HepG2 (cell line): Measurements from ENCODE around the gene SIK3. TPM values are rescaled to one million over a fixed set of nuclear protein-coding genes. Genes with fewer than 3 reads are reported as not detected.

Source experiments
- BORCS8-MEF2B ChIP-seq: sonication (generic); formaldehyde crosslinking; IDR thresholded peaks from 2 replicates; pipeline ENCODE4 v1.8.0; 2022; ENCODE audit warnings: mild to moderate bottlenecking, missing genetic modification reagents
- CHD2 ChIP-seq: IDR thresholded peaks from 2 replicates; pipeline ENCODE4 v1.6.1; 2011; ENCODE audit warnings: low read depth, low read length, improper control_type of control experiment
- DDIT3 ChIP-seq: sonication (generic); formaldehyde crosslinking; IDR thresholded peaks from 2 replicates; pipeline ENCODE4 v1.4.0; 2020; ENCODE audit warnings: mild to moderate bottlenecking, missing genetic modification reagents
- EHMT2 ChIP-seq: fragments of 200-600 bp; sonication (generic); IDR thresholded peaks from 2 replicates; pipeline ENCODE4 v1.7.0; 2017; ENCODE audit warnings: antibody characterized with exemption, low read depth, low read length, borderline replicate concordance
- FOXK2 ChIP-seq: fragments of 450-650 bp; IDR thresholded peaks from 2 replicates; pipeline ENCODE4 v1.6.1; 2016
- GPN1 ChIP-seq: sonication (generic); formaldehyde crosslinking; IDR thresholded peaks from 2 replicates; pipeline ENCODE4 v1.5.1; 2020; ENCODE audit warnings: missing genetic modification reagents, borderline replicate concordance
- HES4 ChIP-seq: sonication (generic); formaldehyde crosslinking; IDR thresholded peaks from 2 replicates; pipeline ENCODE4 v1.9.0; 2021; ENCODE audit warnings: mild to moderate bottlenecking, missing genetic modification reagents, borderline replicate concordance
- HMGXB4 ChIP-seq, 2 experiments: sonication (generic) in 1 of 2; formaldehyde crosslinking in 1 of 2; IDR thresholded peaks; 2 replicates each; pipeline versions ENCODE4 v1.4.0 to v1.6.1; 2018 to 2020; ENCODE audit warnings: missing genetic modification reagents in 2 of 2, borderline replicate concordance in 1 of 2, low read depth in 1 of 2, mild to moderate bottlenecking in 1 of 2, missing biosample characterization in 1 of 2
- IRF2 ChIP-seq: IDR thresholded peaks from 2 replicates; pipeline ENCODE4 v1.6.1; 2018; ENCODE audit warnings: missing genetic modification reagents, missing compliant biosample characterization
- KDM5A ChIP-seq: fragments of 200-600 bp; sonication (generic); IDR thresholded peaks from 2 replicates; pipeline ENCODE4 v1.7.0; 2018; ENCODE audit warnings: antibody characterized with exemption, mild to moderate bottlenecking, low read length, borderline replicate concordance
- MAX ChIP-seq: IDR thresholded peaks from 2 replicates; pipeline ENCODE4 v1.6.1; 2012; ENCODE audit warnings: inconsistent platforms
- MBNL3 ChIP-seq: fragments of 250-450 bp; sonication (Bioruptor Pico); conservative IDR thresholded peaks from 2 replicates; pipeline ENCODE4 v1.8.0; 2022; ENCODE audit warnings: mild to moderate bottlenecking, inconsistent platforms
- NFYB ChIP-seq: sonication (generic); formaldehyde crosslinking; IDR thresholded peaks from 2 replicates; pipeline ENCODE4 v1.4.0; 2020; ENCODE audit warnings: missing genetic modification reagents
- NR2C2 ChIP-seq: sonication (generic); formaldehyde crosslinking; IDR thresholded peaks from 2 replicates; pipeline ENCODE4 v1.4.0; 2020; ENCODE audit warnings: missing genetic modification reagents, mild to moderate bottlenecking, moderate library complexity, borderline replicate concordance
- NR3C1 ChIP-seq: sonication (generic); formaldehyde crosslinking; IDR thresholded peaks from 2 replicates; pipeline ENCODE4 v1.4.0; 2020; ENCODE audit warnings: missing genetic modification reagents
- SIN3B ChIP-seq: fragments of 150-350 bp; IDR thresholded peaks from 2 replicates; pipeline ENCODE4 v1.6.1; 2014; ENCODE audit warnings: low read length
- STAG1 ChIP-seq: sonication (generic); formaldehyde crosslinking; IDR thresholded peaks from 2 replicates; pipeline ENCODE4 v1.4.0; 2020; ENCODE audit warnings: missing genetic modification reagents
- TCF7L2 ChIP-seq: IDR thresholded peaks from 2 replicates; pipeline ENCODE4 v1.6.1; 2011; ENCODE audit warnings: mild to moderate bottlenecking, low read depth, low read length, moderate library complexity
- TEAD2 ChIP-seq: sonication (generic); formaldehyde crosslinking; IDR thresholded peaks from 2 replicates; pipeline ENCODE4 v1.9.0; 2021; ENCODE audit warnings: missing genetic modification reagents
- TFAP4 ChIP-seq: sonication (generic); IDR thresholded peaks from 2 replicates; pipeline ENCODE4 v1.6.1; 2016; ENCODE audit warnings: low read depth, borderline replicate concordance
- THAP8 ChIP-seq: sonication (generic); formaldehyde crosslinking; IDR thresholded peaks from 2 replicates; pipeline ENCODE4 v1.5.1; 2020; ENCODE audit warnings: missing genetic modification reagents, mild to moderate bottlenecking, borderline replicate concordance
- TOPORS ChIP-seq: sonication (generic); formaldehyde crosslinking; IDR thresholded peaks from 2 replicates; pipeline ENCODE4 v1.8.0; 2023; ENCODE audit warnings: mild to moderate bottlenecking, missing genetic modification reagents
- ZNF18 ChIP-seq: sonication (generic); formaldehyde crosslinking; IDR thresholded peaks from 2 replicates; pipeline ENCODE4 v1.8.0; 2022; ENCODE audit warnings: mild to moderate bottlenecking, missing genetic modification reagents; ENCODE audit not compliant: insufficient replicate concordance
- ZNF552 ChIP-seq: sonication (generic); formaldehyde crosslinking; IDR thresholded peaks from 2 replicates; pipeline ENCODE4 v1.9.0; 2022; ENCODE audit warnings: missing genetic modification reagents, mild to moderate bottlenecking, borderline replicate concordance
- ZNF577 ChIP-seq: sonication (generic); formaldehyde crosslinking; IDR thresholded peaks from 2 replicates; pipeline ENCODE4 v1.4.0; 2020; ENCODE audit warnings: mild to moderate bottlenecking, low read depth, missing genetic modification reagents, borderline replicate concordance
- ZNF629 ChIP-seq: sonication (generic); formaldehyde crosslinking; conservative IDR thresholded peaks from 2 replicates; pipeline ENCODE4 v1.5.0; 2020; ENCODE audit warnings: missing genetic modification reagents
- polyA plus RNA-seq, 8 experiments: library from polyadenylated mRNA; depleted of rRNA in 3 of 8; stranded (reverse) in 7 of 8; unstranded in 1 of 8; fragments of >200 nt; fragmentation: Illumina TruSeq in 4 of 8; extraction: Trizol in 4 of 8; gene quantifications; 2 replicates each; pipeline versions ENCODE4 v1.2.1 to v1.2.3, GENCODE V29; 2011 to 2016; ENCODE audit warnings: low read depth in 4 of 8, missing spikeins in 1 of 8, mixed read lengths in 1 of 8; ENCODE audit not compliant: insufficient read depth in 1 of 8
- total RNA-seq, 5 experiments: library from RNA; depleted of rRNA; stranded (reverse); fragments of >200 nt; fragmentation: Illumina TruSeq; extraction: Trizol; gene quantifications; 2 replicates each; pipeline ENCODE4 v1.2.3, GENCODE V29; 2016; ENCODE audit warnings: low read depth in 1 of 5

SIK3 gene
- total and polyA plus RNA-seq, 2 of the 13 experiments (the other 11 are each of a cell fraction or from before 2014, with no cell fraction given) = 5.7 to 9.8 TPM

GRCh38 chr11:117020869-117021564 is 77.2 kb downstream of the SIK3 start (continued):
- TF ChIP-seq NR3C1 (CRISPR knock-in tag) = no peak
- no peak for TF ChIP-seq EHMT2
- TF ChIP-seq TCF7L2 = no peak
- no peak for TF ChIP-seq SIN3B
- no peak for TF ChIP-seq MBNL3 (CRISPR knock-in tag)
- TF ChIP-seq CHD2 = no peak
- no peak for TF ChIP-seq NFYB (CRISPR knock-in tag)
- peak; percentile 58 for TF ChIP-seq MAX
- TF ChIP-seq ZNF18 (CRISPR knock-in tag) = no peak
- no peak for TF ChIP-seq HES4 (CRISPR knock-in tag)
- no peak for TF ChIP-seq GPN1 (CRISPR knock-in tag)
- 0 out of 2 replicates have a peak, but pooled peaks have one; percentile 13 for TF ChIP-seq BORCS8-MEF2B (CRISPR knock-in tag)
- peak; percentile 53; the same call in 1 of the 2 replicates for TF ChIP-seq NR2C2
- TF ChIP-seq ZNF552 (CRISPR knock-in tag) = no peak
- no peak for TF ChIP-seq ZNF629
- no peak for TF ChIP-seq ZNF577 (CRISPR knock-in tag)
- no peak for TF ChIP-seq HMGXB4 (CRISPR knock-in tag; IDR thresholded peaks at IDR 0.05; ENCODE audit: borderline replicate concordance in 1 of 2, low read depth in 1 of 2)
- no peak for TF ChIP-seq DDIT3 (CRISPR knock-in tag)
- TF ChIP-seq IRF2 (CRISPR knock-in tag) = peak; percentile 47; the same call in 1 of the 2 replicates
- TF ChIP-seq KDM5A = no peak
- TF ChIP-seq TOPORS (CRISPR knock-in tag) = no peak
- peak; percentile 63; the same call in 1 of the 2 replicates for TF ChIP-seq TFAP4
- TF ChIP-seq FOXK2 = no peak
- no peak for TF ChIP-seq STAG1 (CRISPR knock-in tag)
- no peak for TF ChIP-seq THAP8 (CRISPR knock-in tag)
- no peak for TF ChIP-seq TEAD2 (CRISPR knock-in tag)
